HL-60 (cell line): Measurements from ENCODE around the gene NLGN1.

Source experiments
- CTCF ChIP-seq: IDR thresholded peaks from one replicate; pipeline ENCODE4 v1.5.1; 2011; ENCODE audit warnings: low read length, control low read depth, inconsistent platforms; ENCODE audit not compliant: insufficient read depth
- GABPA ChIP-seq: IDR thresholded peaks from 2 replicates; pipeline ENCODE4 v1.6.1; 2012; ENCODE audit warnings: low read depth
- TF ChIP-seq, protein P1 (sequence below): IDR thresholded peaks from 2 replicates; pipeline ENCODE4 v1.6.1; 2012; ENCODE audit warnings: low read depth; ENCODE audit not compliant: insufficient replicate concordance

- TF ChIP-seq, protein P1, sequence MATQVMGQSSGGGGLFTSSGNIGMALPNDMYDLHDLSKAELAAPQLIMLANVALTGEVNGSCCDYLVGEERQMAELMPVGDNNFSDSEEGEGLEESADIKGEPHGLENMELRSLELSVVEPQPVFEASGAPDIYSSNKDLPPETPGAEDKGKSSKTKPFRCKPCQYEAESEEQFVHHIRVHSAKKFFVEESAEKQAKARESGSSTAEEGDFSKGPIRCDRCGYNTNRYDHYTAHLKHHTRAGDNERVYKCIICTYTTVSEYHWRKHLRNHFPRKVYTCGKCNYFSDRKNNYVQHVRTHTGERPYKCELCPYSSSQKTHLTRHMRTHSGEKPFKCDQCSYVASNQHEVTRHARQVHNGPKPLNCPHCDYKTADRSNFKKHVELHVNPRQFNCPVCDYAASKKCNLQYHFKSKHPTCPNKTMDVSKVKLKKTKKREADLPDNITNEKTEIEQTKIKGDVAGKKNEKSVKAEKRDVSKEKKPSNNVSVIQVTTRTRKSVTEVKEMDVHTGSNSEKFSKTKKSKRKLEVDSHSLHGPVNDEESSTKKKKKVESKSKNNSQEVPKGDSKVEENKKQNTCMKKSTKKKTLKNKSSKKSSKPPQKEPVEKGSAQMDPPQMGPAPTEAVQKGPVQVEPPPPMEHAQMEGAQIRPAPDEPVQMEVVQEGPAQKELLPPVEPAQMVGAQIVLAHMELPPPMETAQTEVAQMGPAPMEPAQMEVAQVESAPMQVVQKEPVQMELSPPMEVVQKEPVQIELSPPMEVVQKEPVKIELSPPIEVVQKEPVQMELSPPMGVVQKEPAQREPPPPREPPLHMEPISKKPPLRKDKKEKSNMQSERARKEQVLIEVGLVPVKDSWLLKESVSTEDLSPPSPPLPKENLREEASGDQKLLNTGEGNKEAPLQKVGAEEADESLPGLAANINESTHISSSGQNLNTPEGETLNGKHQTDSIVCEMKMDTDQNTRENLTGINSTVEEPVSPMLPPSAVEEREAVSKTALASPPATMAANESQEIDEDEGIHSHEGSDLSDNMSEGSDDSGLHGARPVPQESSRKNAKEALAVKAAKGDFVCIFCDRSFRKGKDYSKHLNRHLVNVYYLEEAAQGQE, result no peak
- no peak for TF ChIP-seq CTCF
- no peak for TF ChIP-seq GABPA
Observed at GRCh38 chr3:174204765-174205164, 807.2 kb downstream of the NLGN1 start.
